ENCODE data around the gene PPP1R10.
A peak's percentile ranks its signal among the peaks of the same experiment; 100 is the strongest.

The PPP1R10 gene

GRCh38 chr6:30571762-30572082 lies 45.3 kb downstream of the PPP1R10 start:
- H3K27ac ChIP-seq (ENCODE audit: low read depth, low read length): peak overlapping the region; percentile 75
- no peaks in the 10 kb centered on the region for H3K27me3 ChIP-seq (ENCODE audit: low read length)
- no peaks in the 10 kb centered on the region for H3K9me2 ChIP-seq (replicated peaks; ENCODE audit: insufficient read depth, low read length)
- H3K9ac ChIP-seq (ENCODE audit: low read length): peak overlapping the region; percentile 74
- peaks cover 4% of the 10 kb centered on the region; the same call in 1 of the 2 replicates for H3K36me3 ChIP-seq (ENCODE audit: low read length)
- H3K4me2 ChIP-seq (ENCODE audit: low read depth, low read length, poor library complexity, severe bottlenecking): peak overlapping the region; percentile 76
- peak overlapping the region; percentile 69 for H2AFZ ChIP-seq (ENCODE audit: low read depth, low read length, severe bottlenecking)
- H3K9me3 ChIP-seq (ENCODE audit: insufficient read depth, low read length): no peaks in the 10 kb centered on the region
- peak overlapping the region; percentile 87 for H3K4me3 ChIP-seq (ENCODE audit: insufficient read depth, low read length, poor library complexity, severe bottlenecking)
- TF ChIP-seq CTCF (IDR thresholded peaks at IDR 0.05; ENCODE audit: insufficient read depth, low read length, poor library complexity, severe bottlenecking): no peak
- no peak for TF ChIP-seq EZH2phosphoT487 (conservative IDR thresholded peaks at IDR 0.05; ENCODE audit: low read length)
- peaks cover 53% of the 10 kb centered on the region for H3K79me2 ChIP-seq (ENCODE audit: insufficient read depth, low read length)
- H4K20me1 ChIP-seq (ENCODE audit: low read depth, low read length): peaks cover 35% of the 10 kb centered on the region; the same call in 1 of the 2 replicates
- peaks cover 8% of the 10 kb centered on the region; the same call in 1 of the 2 replicates for H3F3A ChIP-seq (ENCODE audit: insufficient read depth)

- Histone ChIP-seq H3K36me3 (ENCODE audit: low read length) (no peaks in the 10 kb centered on the region; the same call in 1 of the 2 replicates), H3K79me2 (ENCODE audit: insufficient read depth, low read length) (peaks cover 48% of the 10 kb centered on the region), H3K9me3 (ENCODE audit: insufficient read depth, low read length) (no peaks in the 10 kb centered on the region), H3K4me2 (ENCODE audit: low read depth, low read length, poor library complexity, severe bottlenecking) (peak within 1 kb of the TSS; percentile 76), H3K9ac (ENCODE audit: low read length) (peak within 1 kb of the TSS; percentile 74), H4K20me1 (ENCODE audit: low read depth, low read length) (peaks cover 32% of the 10 kb centered on the region; the same call in 1 of the 2 replicates), H2AFZ (ENCODE audit: low read depth, low read length, severe bottlenecking) (peak within 1 kb of the TSS; percentile 95), H3K27ac (ENCODE audit: low read depth, low read length) (peak within 1 kb of the TSS; percentile 75), H3K9me2 (replicated peaks; ENCODE audit: insufficient read depth, low read length) (no peaks in the 10 kb centered on the region), H3F3A (ENCODE audit: insufficient read depth) (peaks cover 8% of the 10 kb centered on the region; the same call in 1 of the 2 replicates), H3K4me3 (ENCODE audit: insufficient read depth, low read length, poor library complexity, severe bottlenecking) (peak within 1 kb of the TSS; percentile 87), H3K27me3 (ENCODE audit: low read length) (no peaks in the 10 kb centered on the region)
- TF ChIP-seq CTCF (IDR thresholded peaks at IDR 0.05; ENCODE audit: insufficient read depth, low read length, poor library complexity, severe bottlenecking): no peak
- TF ChIP-seq EZH2phosphoT487 (conservative IDR thresholded peaks at IDR 0.05; ENCODE audit: low read length): no peak
Observed at GRCh38 chr6:30571075-30571761, 45.8 kb downstream of the PPP1R10 start, which contains the start of gene ABCF1. TSS of gene ABCF1 (plus strand) at chr6:30571442. CDS start at chr6:30571488, 46 bp downstream.

GRCh38 chr6:30570740-30571074 lies 46.3 kb downstream of the PPP1R10 start:
- Histone ChIP-seq H2AFZ (ENCODE audit: low read depth, low read length, severe bottlenecking) (peak overlapping the region; percentile 95), H3K27me3 (ENCODE audit: low read length) (no peaks in the 10 kb centered on the region), H3K4me2 (ENCODE audit: low read depth, low read length, poor library complexity, severe bottlenecking) (peak overlapping the region; percentile 76), H3K79me2 (ENCODE audit: insufficient read depth, low read length) (peaks cover 44% of the 10 kb centered on the region), H3K27ac (ENCODE audit: low read depth, low read length) (no peak overlapping the region), H3F3A (ENCODE audit: insufficient read depth) (peaks cover 10% of the 10 kb centered on the region; the same call in 1 of the 2 replicates), H3K4me3 (ENCODE audit: insufficient read depth, low read length, poor library complexity, severe bottlenecking) (peak overlapping the region; percentile 87), H4K20me1 (ENCODE audit: low read depth, low read length) (peaks cover 30% of the 10 kb centered on the region; the same call in 1 of the 2 replicates), H3K9me3 (ENCODE audit: insufficient read depth, low read length) (no peaks in the 10 kb centered on the region), H3K36me3 (ENCODE audit: low read length) (no peaks in the 10 kb centered on the region; the same call in 1 of the 2 replicates), H3K9ac (ENCODE audit: low read length) (peak overlapping the region; percentile 74), H3K9me2 (replicated peaks; ENCODE audit: insufficient read depth, low read length) (no peaks in the 10 kb centered on the region)
- no peak for TF ChIP-seq EZH2phosphoT487 (conservative IDR thresholded peaks at IDR 0.05; ENCODE audit: low read length)
- no peak for TF ChIP-seq CTCF (IDR thresholded peaks at IDR 0.05; ENCODE audit: insufficient read depth, low read length, poor library complexity, severe bottlenecking)
